Subcutaneous adipose tissue (tissue), 4 donors: ENCODE measurements around the gene INKA2. TPM values are rescaled to one million over a fixed set of nuclear protein-coding genes. Genes with fewer than 3 reads are reported as not detected.

ENCODE experiments used
- CTCF ChIP-seq: fragments of 450-650 bp; IDR thresholded peaks from one replicate; pipeline ENCODE4 v1.5.1; 2016; ENCODE audit warnings: low read depth, mild to moderate bottlenecking, control low read depth, antibody characterized with exemption, moderate library complexity
- total RNA-seq, 4 donors: library from RNA; depleted of rRNA; stranded (reverse); fragments of >200 nt; gene quantifications; one replicate each; pipeline ENCODE4 v1.1.0, GENCODE V29; 2016

The INKA2 gene
- total RNA-seq, 4 donors from 2014 or later = 3.7 to 10.5 (median 4.1) TPM

- TF ChIP-seq CTCF = no peak
These were observed 3.8 kb upstream of the INKA2 start for GRCh38 chr1:111742938-111743549.

GRCh38 chr1:111739925-111740765, 950 bp upstream of the INKA2 start:
- TF ChIP-seq CTCF = no peak

GRCh38 chr1:111738436-111739193, 580 bp downstream of the INKA2 start:
- no peak for TF ChIP-seq CTCF

GRCh38 chr1:111738133-111738435, 1.1 kb downstream of the INKA2 start:
- TF ChIP-seq CTCF = no peak

GRCh38 chr1:111737216-111738132, 1.7 kb downstream of the INKA2 start:
- no peak for TF ChIP-seq CTCF

GRCh38 chr1:111736548-111737215, 2.5 kb downstream of the INKA2 start:
- TF ChIP-seq CTCF = no peak
